Calu3 (cell line): ENCODE data around the gene TBP. TPM values are rescaled to one million over a fixed set of nuclear protein-coding genes. Genes with fewer than 3 reads are reported as not detected.
"Not testable (repeated sequence)": the region's sequence is repeated elsewhere in the genome, so short reads cannot be mapped to it uniquely, and the experiment has no call there.

ENCODE experiments used
- BruUV-seq: library from RNA; stranded (reverse); fragments of 400-500 nt; replicated peaks from 2 replicates; lab custom pipeline; 2021; lab: Mats Ljungman, UMichigan
- CTCF ChIA-PET: fragments of 300-600 bp; sonication (Branson Sonifier 250); formaldehyde crosslinking; loops from one replicate; lab custom pipeline; 2022; ENCODE audit warnings: antibody characterized with exemption; lab: Charles Lee
- DNase-seq: peaks from one replicate; pipeline ENCODE4 v3.0.0; 2022
- H3K27ac Mint-ChIP-seq: one replicate; pipeline ENCODE4 v1.8.0; 2022; ENCODE audit warnings: mixed read lengths; ENCODE audit not compliant: unreplicated experiment
- H3K27me3 Mint-ChIP-seq: one replicate; pipeline ENCODE4 v1.8.0; 2022; ENCODE audit warnings: mixed read lengths; ENCODE audit not compliant: unreplicated experiment
- H3K36me3 Mint-ChIP-seq: one replicate; pipeline ENCODE4 v1.8.0; 2022; ENCODE audit warnings: mild to moderate bottlenecking, moderate library complexity, mixed read lengths; ENCODE audit not compliant: insufficient read depth, unreplicated experiment
- H3K4me1 Mint-ChIP-seq: one replicate; pipeline ENCODE4 v1.8.0; 2022; ENCODE audit warnings: mild to moderate bottlenecking, low read depth, mixed read lengths; ENCODE audit not compliant: unreplicated experiment
- H3K4me3 Mint-ChIP-seq: one replicate; pipeline ENCODE4 v1.8.0; 2022; ENCODE audit warnings: mild to moderate bottlenecking, low read depth, moderate library complexity, mixed read lengths; ENCODE audit not compliant: unreplicated experiment
- H3K9me3 Mint-ChIP-seq: one replicate; pipeline ENCODE4 v1.8.0; 2022; ENCODE audit warnings: low read depth, mixed read lengths; ENCODE audit not compliant: unreplicated experiment
- CTCF ChIP-seq: fragments of 200-600 bp; IDR thresholded peaks from one replicate; pipeline ENCODE4 v1.8.0; 2022; ENCODE audit warnings: antibody characterized with exemption; ENCODE audit not compliant: unreplicated experiment
- intact Hi-C: fragments of 100-400 bp; cut with micrococcal nuclease; formaldehyde crosslinking; loops from one replicate; pipeline ENCODE4 v1.10.0; 2022; ENCODE audit not compliant: unreplicated experiment
- total RNA-seq: library from RNA; stranded (reverse); gene quantifications from 2 replicates; pipeline ENCODE4 v1.2.3, GENCODE V29; 2022

TBP gene
- total RNA-seq, 1 experiment from 2014 or later: 13.7 TPM

DNA sequence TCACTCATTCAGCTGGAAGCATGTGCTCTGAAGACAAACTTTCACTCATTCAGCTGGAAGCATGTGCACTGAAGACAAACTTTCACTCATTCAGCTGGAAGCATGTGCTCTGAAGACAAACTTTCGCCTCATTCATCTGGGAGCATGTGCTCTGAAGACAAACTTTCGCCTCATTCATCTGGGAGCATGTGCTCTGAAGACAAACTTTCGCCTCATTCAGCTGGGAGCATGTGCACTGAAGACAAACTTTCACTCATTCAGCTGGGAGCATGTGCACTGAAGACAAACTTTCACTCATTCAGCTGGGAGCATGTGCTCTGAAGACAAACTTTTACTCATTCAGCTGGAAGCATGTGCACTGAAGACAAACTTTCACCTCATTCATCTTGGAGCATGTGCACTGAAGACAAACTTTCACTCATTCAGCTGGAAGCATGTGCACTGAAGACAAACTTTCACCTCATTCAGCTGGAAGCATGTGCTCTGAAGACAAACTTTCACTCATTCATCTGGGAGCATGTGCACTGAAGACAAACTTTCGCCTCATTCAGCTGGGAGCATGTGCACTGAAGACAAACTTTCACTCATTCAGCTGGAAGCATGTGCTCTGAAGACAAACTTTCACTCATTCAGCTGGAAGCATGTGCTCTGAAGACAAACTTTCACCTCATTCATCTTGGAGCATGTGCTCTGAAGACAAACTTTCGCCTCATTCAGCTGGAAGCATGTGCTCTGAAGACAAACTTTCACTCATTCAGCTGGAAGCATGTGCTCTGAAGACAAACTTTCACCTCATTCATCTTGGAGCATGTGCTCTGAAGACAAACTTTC is 45.1 kb upstream of the TBP start:
- H3K4me3 Mint-ChIP-seq, H3K4me1 Mint-ChIP-seq, H3K36me3 Mint-ChIP-seq, BruUV-seq, DNase-seq, CTCF ChIA-PET, intact Hi-C loops, H3K27ac Mint-ChIP-seq, H3K9me3 Mint-ChIP-seq: not testable (repeated sequence)
- peaks cover 12% of the 10 kb centered on the region for H3K27me3 Mint-ChIP-seq

DNA sequence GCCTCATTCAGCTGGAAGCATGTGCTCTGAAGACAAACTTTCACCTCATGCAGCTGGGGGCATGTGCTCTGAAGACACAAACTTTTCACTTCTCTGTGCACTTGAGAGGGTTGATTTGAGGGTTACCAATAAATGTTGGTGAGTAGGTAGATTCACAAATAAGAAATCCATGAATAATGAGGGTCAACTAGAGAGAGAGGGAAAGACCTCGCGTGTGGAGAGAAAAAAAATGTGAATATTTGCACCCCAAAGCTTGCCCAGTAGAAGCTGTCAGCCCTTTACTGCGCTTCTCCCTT is 44.5 kb upstream of the TBP start:
- Mint-ChIP-seq H3K27me3 (peaks cover 12% of the 10 kb centered on the region), H3K9me3 (no peaks in the 10 kb centered on the region), H3K4me1 (no peaks in the 10 kb centered on the region), H3K36me3 (no peaks in the 10 kb centered on the region), H3K27ac (no peak overlapping the region), H3K4me3 (no peak overlapping the region)
- CTCF ChIA-PET: no interaction called here
- intact Hi-C loops: no loop called here
- no peak for DNase-seq
- no peak for TF ChIP-seq CTCF
- BruUV-seq: no TSS peak

DNA sequence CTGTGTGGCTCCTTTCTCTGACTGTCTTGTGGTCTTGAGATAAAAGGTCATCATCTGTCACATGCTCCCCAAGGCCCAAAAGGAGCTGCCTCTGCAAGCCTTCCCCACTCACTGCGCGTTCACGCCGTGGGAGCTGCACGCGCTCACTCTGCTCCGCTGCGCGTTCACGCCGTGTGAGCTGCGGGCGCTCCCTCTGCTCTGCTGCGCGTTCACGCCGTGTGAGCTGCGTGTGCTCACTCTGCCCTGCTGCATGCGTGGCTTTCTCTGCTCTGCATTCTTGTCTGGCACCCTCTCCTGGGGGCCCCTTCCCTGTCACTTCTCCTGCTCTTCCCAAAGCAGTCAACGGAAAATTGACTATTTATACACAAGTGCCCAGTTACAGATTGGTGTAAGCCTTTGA is 43.5 kb upstream of the TBP start:
- TF ChIP-seq CTCF: no peak
- peaks cover 12% of the 10 kb centered on the region for H3K27me3 Mint-ChIP-seq
- intact Hi-C loops: no loop called here
- no peak for DNase-seq
- CTCF ChIA-PET: no interaction called here
- BruUV-seq: no TSS peak
- H3K9me3 Mint-ChIP-seq: no peaks in the 10 kb centered on the region
- H3K4me1 Mint-ChIP-seq: no peaks in the 10 kb centered on the region
- no peak overlapping the region for H3K27ac Mint-ChIP-seq
- no peak overlapping the region for H3K4me3 Mint-ChIP-seq
- H3K36me3 Mint-ChIP-seq: no peaks in the 10 kb centered on the region

DNA sequence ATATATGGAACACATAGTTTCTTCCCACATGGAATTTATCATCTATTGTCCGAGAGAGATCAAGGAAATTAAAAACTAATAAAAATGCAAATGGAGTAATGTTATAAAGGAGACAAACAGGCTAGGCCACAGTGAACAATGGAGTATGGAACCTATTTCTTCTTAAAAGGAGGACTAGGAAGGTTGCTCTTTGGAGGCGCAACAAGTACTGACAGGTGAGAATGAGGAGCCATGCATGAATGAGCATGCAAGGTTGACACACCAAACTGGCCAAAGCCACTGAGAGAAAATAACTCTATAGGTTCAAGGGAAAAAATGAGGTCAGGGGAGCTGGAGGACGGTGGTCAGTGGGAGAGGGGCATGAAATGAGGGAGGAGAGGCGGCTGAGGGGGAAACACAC is 41.9 kb upstream of the TBP start:
- H3K27ac Mint-ChIP-seq: no peak overlapping the region
- no peak for TF ChIP-seq CTCF
- intact Hi-C loops: no loop called here
- no peaks in the 10 kb centered on the region for H3K36me3 Mint-ChIP-seq
- no peaks in the 10 kb centered on the region for H3K4me1 Mint-ChIP-seq
- CTCF ChIA-PET: no interaction called here
- BruUV-seq: no TSS peak
- H3K27me3 Mint-ChIP-seq: peaks cover 12% of the 10 kb centered on the region
- H3K4me3 Mint-ChIP-seq: no peak overlapping the region
- H3K9me3 Mint-ChIP-seq: no peaks in the 10 kb centered on the region
- no peak for DNase-seq

- Mint-ChIP-seq H3K27ac (no peak overlapping the region), H3K4me1 (no peaks in the 10 kb centered on the region), H3K36me3 (no peaks in the 10 kb centered on the region), H3K4me3 (no peak overlapping the region), H3K27me3 (peaks cover 36% of the 10 kb centered on the region), H3K9me3 (no peaks in the 10 kb centered on the region)
- DNase-seq: no peak
- BruUV-seq: no TSS peak
- no peak for TF ChIP-seq CTCF
- CTCF ChIA-PET: no interaction called here
- intact Hi-C loops: loop anchor here (5.0 kb wide), 1 partner anchor 683 kb away; no protein-coding TSS in a partner anchor
Measured at GRCh38 chr6:170514908-170515307, 39.3 kb upstream of the TBP start.
